GM23248 (cell line): ENCODE data around the gene LGALS12.

Source experiments
- EZH2 ChIP-seq: fragments of 200-600 bp; sonication (generic); IDR thresholded peaks from 2 replicates; pipeline ENCODE4 v1.6.1; 2018; ENCODE audit warnings: antibody characterized with exemption, mild to moderate bottlenecking; ENCODE audit not compliant: insufficient read depth, poor library complexity, severe bottlenecking
- EZH2phosphoT487 ChIP-seq: fragments of 200-600 bp; sonication (generic); IDR thresholded peaks from 2 replicates; pipeline ENCODE4 v1.6.1; 2018; ENCODE audit warnings: antibody characterized with exemption, moderate library complexity, mild to moderate bottlenecking, low read depth; ENCODE audit not compliant: insufficient read depth

GRCh38 chr11:63534076-63534475 lies 28.2 kb downstream of the LGALS12 start:
- no peak for TF ChIP-seq EZH2
- no peak for TF ChIP-seq EZH2phosphoT487
